ENCODE results near the gene DUSP12.

DUSP12 gene

DNA sequence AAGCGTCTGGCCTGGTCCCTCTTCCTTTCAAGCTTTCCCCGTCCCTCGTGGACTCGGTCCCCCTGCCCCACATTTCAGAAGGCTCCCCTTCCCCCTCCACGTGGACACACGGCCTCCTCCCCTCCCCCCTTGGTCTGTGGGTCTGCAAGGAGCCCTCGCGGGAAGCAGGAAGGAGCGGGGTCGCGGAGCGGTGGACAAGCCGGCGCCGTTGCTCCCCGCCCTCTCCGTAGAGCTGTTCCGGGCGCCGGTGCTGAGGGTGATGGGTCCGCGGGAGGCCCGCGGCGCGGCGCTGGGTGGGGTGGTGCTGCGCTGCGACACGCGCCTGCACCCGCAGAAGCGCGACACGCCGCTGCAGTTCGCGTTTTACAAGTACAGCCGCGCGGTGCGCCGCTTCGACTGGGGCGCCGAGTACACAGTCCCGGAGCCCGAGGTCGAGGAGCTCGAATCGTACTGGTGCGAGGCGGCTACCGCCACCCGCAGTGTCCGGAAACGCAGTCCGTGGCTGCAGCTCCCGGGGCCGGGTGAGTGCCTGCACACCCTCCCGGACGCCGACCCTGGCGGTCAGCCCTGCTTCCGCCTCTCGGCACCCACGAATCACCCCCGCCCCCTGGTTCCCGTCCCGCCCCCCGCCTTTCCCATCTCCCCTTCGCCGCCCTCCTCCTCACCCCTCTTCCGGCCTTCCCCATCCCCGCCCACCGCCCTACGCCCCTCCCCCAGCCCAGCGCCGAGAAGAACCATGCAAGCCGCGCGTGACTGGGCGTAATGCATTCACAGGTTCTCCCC lies 22.9 kb upstream of the DUSP12 start:
- peak; percentile 85 for DNase-seq (ENCODE audit: low read depth, low spot score)

DNA sequence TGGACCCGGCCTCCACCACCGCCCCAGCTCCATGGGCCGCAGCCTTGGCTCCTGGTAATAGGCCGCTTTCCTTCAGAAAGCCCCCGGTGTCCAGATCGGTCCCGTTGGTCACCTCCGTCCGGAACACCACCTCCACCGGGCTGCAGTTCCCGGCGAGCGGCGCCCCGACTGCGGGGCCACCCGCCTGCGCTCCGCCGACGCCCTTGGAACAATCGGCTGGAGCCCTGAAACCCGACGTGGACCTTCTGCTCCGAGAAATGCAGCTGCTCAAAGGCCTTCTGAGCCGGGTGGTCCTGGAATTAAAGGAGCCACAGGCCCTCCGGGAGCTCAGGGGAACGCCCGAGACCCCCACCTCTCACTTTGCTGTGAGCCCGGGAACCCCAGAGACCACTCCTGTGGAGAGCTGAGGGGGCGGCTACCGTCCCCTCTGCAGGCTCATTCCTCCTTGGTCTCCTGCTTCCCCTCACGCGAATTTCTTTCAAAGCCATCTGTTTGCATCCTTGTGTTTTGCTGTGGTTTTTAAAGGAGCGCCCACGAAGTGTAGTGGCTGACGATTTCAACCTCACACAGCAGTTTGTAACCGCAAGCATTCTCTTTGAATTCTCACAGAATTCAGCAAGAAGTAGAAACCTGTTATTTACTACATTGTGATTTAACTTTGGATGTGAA lies 22.2 kb upstream of the DUSP12 start:
- DNase-seq (ENCODE audit: low read depth, low spot score), result peak; percentile 85

DNA sequence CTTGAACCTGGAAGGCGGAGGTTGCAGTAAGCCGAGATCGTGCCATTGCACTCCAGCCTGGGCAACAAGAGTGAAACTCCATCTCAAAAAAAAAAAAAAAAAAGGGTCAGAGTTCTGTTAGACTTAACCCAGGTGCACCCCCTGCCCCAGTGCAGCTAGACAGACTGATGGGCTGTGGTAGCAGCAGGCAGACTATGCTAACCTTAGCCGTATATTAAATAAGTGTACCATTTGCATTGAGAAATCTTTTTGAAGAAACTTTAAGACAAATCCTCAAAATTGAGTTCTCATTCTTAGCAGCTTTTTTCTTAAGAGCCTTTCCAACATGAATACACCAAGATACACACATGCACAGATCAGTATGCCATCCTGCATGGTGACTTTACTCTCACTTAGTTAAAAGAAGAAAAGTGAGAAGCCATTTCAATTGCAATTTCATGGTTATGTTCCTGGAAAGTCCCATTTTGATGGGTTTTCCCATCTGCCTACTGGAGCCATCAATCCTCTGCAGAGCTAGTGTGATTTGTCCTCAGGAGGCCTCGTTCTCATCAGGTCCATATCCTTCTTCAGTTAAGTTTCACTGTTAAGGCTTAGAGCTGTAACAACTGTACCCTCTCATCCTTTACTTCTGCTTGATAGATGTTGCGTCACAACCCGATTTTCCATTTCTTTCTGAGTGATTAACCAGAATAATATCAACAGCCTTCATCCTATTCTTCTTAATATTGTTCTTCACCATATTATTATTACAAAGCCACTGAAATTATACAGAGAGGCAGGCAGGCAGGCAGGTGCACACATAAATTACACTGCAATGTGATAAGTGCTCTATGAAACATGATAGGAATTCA lies 21.0 kb upstream of the DUSP12 start:
- DNase-seq (ENCODE audit: low read depth, low spot score), result no peak

DNA sequence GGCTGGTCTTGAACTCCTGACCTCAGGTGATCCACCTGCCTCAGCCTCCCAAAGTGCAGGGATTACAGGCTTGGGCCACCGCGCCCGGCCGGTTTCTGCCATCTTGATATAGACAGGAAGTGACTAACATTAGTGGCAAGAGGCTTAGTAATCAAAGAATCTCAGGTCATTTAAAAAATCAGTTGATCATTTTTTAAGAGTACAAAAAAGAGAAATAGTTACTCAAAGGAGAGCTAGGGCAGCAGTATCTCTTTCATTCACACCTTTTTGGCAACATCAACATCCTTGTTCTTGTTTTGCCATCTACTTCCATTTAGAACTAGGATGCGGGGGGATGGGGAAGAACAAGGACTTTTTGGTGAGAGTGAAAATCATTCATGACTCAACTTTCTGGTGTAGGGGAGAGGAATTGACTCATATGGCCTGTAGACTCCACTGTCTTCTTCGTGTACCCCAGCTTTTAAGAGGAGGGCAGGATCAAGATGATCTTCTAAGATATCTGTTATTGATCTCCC lies 19.5 kb upstream of the DUSP12 start:
- no peak for DNase-seq (ENCODE audit: low read depth, low spot score)

DNA sequence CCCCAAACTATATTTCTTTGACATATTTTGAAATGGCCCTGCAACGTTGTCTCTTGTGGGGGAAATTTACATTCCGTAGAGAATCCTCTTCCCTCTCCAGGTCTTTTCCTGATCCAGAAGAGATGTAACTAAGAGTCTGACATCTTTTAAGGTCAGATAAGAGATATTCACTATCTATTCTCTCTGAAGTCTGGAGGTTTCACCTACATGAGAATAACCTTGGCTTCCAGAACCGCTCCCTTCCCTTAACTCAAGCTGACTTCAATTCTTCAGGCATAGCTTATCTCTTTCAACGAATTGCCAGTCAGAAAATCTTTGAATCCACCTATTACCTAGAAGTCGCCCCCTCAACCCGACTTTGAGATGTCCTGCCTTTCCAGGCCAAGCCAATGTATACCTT lies 18.3 kb upstream of the DUSP12 start:
- DNase-seq (ENCODE audit: low read depth, low spot score), result no peak

DNA sequence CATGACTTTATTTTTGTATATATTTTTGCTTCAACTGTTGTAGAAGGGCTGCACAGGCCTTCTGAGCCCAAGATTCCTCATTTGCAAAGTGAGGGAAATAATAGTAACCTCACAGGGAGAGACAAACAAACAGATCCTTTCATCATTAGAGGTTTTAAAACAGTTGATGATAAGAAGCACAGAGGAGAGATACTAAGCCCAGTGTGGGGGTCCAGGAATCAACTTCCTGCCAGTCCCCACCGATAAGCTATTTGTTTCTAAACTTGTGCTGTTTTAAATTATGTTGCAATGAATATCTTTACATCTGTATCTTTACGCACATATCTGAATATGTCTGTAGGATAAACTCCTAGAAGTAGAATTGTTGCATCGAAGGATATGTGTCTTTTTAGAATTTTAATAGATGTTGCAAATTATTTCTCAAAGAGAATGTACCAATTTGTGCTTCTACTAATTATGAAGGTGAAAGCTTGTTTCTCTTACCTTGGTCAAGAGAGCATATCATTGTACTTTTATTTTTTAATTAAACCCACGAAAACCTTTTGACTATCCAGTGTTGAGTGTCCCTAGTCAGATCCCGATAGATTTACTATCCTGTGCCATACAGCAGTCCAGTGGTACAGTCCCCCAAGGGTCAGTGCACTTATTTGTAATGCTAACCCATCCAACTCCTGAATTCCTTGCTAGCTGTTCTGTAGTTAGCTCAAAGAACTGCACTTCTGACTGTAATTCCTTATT lies 17.4 kb upstream of the DUSP12 start:
- DNase-seq (ENCODE audit: low read depth, low spot score), result no peak

DNA sequence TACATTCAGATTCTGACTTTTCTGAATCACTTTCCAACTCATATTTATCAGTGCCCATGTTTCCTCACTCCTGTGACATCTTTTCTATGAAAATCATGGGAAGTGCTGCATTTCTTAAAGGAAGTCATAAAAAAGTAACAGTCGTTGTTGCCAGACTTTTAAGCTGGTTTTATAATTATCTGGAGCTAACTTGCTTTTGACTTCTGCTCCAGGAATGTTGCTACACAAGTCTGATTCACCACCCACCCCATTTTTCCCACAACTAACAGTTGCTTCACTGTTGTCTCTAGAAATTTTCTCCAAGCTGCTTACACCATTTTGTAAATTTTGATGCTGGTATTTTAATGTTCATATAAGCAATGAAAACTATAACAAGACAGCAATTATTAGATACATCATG lies 16.1 kb upstream of the DUSP12 start:
- peak; percentile 73 for DNase-seq (ENCODE audit: low read depth, low spot score)

DNA sequence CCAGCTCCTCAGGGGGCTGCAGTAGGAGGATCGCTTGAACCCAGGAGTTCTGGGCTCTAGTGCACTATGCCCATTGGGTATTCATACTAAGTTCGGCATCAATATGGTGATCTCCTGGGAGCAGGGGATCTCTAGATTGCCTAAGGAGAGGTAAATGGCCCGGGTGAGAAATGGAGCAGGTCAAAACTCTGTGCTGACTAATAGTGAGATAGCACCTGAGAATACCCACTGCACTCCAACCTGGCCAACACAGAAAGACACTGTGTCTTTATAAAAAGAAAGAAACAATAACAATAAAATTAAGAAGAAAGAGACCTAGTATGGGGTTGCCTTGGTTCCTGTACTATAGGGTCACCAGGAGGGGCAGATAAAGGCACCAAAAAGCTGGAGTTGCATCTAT lies 13.7 kb upstream of the DUSP12 start:
- no peak for DNase-seq (ENCODE audit: low read depth, low spot score)

DNA sequence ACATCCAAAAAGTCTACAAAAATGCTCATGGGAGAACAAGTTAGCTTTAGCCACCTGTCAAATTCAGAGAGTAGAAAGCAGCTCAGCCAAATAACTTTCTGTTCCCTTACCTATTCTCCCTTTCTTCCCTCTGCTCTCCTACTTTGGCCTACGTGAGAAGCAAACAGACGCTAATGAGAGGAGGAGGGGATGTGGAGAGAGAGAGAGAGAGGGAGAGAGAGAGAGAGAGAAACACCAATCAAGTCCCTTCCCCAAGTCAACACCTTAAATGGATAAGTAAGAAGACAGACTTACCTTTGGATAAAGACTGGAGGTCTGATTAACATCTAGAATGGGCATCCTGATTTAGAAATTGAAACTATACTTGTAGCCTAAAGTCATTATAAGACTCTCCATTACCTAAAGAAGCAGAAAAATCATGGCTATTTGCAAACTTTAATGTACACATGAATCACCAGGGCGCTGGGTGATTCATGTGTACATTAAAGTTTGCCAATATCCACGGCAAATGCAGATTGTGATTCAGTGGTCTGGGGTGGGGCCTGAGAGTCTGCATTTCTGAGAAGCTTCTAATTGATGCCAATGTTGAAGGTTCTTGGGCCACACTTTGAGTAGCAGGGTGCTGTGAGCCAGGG lies 13.1 kb upstream of the DUSP12 start:
- no peak for DNase-seq (ENCODE audit: low read depth, low spot score)

DNA sequence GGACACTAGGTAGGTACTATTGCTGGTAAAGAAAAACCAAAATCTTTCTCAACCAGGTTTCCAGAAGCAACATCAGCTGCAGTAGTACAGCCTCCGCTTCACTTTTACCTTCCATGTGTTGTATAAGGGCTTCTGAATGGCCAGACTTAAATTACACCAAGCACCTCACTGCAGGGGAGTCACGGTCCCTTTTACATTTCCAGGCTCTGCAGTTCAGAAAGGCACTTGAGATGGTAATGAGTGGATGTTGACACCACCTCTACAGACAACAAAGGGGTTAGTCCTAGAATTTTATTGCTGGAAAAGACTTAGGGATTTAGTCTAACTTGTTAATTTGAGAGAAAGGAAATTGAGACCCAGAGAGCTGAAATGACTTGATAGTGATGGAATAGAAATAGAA lies 12.0 kb upstream of the DUSP12 start:
- no peak for DNase-seq (ENCODE audit: low read depth, low spot score)

DNA sequence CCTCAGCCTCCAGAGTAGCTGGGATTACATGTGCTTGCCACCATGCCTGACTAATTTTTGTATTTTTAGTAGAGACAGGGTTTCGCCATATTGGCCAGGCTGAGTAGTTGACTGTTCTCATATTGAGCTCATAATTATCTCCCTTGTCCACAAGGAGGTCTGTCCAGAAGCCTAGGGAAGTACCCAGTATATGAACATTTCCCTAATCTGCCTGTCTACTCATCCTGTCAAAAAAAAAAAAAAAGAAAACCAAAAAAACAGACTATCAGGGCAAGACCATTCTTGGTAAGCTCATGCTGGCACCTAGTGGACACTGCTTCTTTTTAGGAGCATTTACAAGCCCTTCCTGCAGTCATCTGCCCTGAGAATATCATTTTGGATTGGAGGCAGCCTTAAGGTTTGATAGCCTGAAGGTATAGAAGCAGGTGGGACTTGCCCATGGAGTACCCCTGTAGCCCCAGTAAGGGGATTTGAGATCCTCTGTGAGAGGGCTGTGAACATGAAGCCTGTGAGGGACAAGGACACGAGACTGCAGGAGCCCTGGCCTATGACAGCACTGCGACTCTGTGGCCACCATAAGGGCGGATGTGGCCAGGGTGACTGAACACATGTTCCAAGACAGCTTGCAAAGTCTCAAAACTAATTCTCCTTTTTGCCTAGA lies 10.8 kb upstream of the DUSP12 start:
- peak; percentile 57 for DNase-seq (ENCODE audit: low read depth, low spot score)

DNA sequence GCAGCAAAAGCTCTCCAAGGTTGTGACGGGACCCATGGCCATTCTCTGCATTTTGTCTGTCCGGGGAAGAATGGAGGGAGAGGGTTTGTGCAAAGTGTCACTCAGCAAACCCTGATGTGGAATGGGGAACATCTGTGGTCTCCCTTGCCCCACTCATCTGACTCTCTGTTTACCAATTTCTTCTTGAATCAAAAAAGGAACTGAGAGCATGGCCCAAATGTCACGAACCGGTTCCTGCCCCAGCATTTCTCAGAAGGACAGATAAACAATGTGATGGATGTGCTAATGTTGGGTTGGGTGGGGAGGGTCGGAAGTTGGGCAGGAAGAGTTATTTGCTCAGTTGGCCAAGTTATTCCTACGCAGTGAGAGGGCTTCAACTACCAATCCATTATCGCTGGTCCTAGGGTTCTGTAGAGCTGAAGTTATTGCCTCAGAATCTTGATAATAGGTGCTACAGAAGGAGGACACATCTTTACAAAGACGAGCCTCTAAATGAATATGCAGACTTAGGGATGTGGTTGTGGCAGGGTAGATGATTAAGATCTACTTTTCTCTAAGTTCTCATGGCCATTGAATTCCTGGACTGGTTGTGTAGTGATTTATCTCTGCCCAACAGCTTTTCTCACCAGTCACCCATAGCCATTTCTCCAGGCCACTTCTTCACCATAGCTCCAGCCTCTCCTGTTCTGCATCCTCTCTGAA lies 9.6 kb upstream of the DUSP12 start:
- DNase-seq (ENCODE audit: low read depth, low spot score), result no peak

DNA sequence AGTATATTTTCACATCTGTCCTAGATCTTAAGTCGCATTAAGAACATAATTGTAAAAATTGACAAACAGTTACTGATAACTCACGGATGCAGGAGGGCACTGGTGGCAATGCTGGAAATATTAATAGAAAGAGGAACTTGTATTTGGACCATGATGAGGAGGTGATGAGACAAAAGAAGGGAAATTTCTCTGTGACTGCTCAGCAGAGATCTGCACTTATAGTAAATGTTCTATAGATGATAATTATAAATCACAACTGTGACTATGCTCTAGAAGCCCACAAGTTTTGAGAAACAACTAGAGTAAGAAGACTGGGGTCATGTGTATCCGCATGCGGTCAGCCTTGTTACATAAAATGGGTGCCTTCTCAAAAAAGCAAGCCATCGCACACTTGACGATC lies 8.7 kb upstream of the DUSP12 start:
- no peak for DNase-seq (ENCODE audit: low read depth, low spot score)

DNA sequence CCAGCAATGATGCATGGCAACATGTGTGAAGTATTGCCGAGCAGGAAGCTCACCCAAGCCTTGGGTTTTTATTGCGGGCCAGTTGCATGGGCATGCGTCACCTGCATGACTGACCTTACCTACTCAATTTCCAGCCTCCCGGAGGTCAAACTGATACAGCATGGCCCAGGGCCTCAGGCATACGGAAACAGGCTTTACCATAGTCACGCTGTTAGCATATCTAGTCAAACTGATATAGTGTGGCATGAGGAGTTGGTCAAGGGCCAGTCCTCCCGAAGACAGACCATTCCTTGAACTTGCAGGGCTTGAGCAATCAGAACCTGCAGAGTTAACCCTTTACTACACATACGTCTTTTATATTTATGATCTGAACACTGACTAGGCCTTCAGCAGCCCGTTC lies 6.4 kb upstream of the DUSP12 start:
- no peak for DNase-seq (ENCODE audit: low read depth, low spot score)

DNA sequence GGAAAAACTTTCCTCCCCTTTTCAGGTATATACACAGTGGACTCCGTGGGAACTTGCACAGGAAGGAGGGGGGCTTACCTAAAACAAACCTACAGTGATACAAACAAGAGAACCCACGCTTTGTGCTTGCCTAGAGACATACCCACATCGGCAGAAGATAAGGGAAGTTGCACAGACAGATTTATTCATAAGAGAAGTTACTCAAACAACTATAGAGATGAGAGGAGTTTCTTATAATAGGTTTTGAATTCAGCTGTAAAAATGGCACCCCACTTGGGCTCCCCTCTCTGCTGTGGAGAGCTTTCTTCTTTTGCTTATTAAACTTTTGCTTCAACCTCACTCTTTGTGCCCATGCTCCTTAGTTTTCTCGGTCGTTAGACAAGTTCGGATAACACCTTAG lies 1.8 kb upstream of the DUSP12 start:
- no peak for DNase-seq (ENCODE audit: low read depth, low spot score)

DNA sequence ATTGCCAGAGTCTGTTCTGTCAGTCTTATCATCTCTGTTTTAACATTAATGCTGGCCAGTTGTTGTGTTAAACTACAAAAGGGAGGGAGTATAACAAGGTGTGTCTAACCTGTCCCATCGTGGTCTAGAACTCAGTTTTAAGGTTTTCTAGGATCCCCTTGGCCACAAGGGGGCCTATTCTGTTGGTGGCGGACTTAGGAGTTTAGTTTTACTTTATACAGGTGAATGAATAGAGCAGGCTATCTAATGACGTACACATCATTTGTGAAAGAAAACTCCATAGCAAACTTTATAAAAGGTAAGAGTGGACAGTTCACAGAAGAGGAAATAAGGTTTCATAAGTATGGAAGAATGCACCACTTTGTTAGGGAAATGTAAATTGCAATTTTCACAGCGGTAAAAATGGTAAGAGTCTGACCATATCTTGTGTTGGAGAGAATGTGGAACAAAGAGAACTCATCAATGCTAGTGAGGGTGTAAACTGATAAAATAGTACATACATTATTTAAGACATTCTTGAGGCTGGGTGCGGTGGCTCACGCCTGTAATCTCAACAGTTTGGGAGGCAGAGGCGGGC lies 14.0 kb downstream of the DUSP12 start:
- DNase-seq (ENCODE audit: low read depth, low spot score), result peak; percentile 22

DNA sequence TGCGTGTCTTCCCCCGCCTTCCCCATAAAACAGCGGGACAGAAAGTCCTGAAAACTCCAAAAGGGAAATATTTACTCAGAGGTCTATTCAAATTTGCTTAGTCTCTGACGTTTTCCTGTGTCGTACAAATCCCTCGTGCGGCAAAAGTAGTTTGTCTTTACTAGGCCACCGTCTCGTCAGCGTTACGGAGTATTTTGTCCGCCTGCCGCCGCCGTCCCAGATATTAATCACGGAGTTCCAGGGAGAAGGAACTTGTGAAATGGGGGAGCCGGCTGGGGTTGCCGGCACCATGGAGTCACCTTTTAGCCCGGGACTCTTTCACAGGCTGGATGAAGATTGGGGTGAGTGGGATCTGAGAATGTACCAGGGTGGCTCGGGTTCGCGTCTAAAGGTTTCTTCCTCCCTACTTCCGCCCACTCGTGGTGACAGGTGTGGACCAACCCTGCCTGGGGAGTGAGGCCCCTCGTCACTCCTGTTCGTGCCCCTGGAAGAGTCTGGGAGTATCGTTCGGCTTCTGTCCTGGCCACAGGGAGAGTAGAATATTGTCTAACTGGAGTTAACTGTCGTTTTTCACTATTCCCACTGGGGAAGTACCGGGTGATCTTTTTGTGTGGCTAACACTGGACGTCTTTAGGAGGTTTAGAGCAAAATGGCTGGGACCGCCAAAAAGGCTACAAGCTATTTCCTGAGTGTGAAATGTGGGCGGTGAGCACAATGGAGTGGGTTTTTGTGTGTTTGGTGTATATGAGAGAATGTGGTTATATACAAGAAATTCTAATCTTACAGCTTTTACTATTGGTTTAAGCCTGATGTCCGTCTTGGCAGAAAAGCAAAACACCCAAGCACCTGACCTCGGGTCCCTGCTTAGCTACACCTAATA lies 16.8 kb downstream of the DUSP12 start, which contains the start of gene ATF6:
ATF6 (plus strand) TSS at position 219 of the 880 bp plus-strand sequence; CDS start at position 260, 41 bp downstream.
- DNase-seq (ENCODE audit: low read depth, low spot score), result peak; percentile 95

DNA sequence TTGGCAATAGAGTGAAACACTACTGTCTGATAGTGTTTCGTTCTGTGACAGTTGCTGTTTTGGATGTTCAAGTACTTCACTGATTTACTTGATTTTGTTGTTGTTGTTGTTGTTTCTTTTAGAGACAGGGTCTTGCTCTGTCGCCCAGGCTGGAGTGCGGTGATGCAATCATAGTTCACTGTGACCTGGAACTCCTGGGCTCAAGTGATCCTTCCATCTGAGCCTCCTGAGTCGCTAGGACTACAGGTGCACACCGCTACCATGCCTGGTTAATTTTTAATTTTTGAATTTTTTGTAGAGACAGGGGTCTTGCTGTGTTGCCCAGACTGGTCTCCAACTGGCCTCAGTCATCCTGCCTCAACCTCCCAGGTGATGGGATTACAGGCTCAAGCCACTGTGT lies 18.9 kb downstream of the DUSP12 start:
- DNase-seq (ENCODE audit: low read depth, low spot score), result no peak
